Measurements from ENCODE around the gene CHST8. TPM values are rescaled to one million over a fixed set of nuclear protein-coding genes. Genes with fewer than 3 reads are reported as not detected.
A peak's percentile ranks its signal among the peaks of the same experiment; 100 is the strongest.

Gene CHST8
- polyA plus RNA-seq, 1 of the 3 experiments (the other 2 are of a cell fraction), result 0.05 TPM

GRCh38 chr19:33766623-33767022 lies 144.9 kb downstream of the CHST8 start:
- 6% methylated on average over 3 of the region's 13 CpGs for WGBS (ENCODE audit: low lambda C conversion rate)
- H3K9me2 ChIP-seq, result no peaks in the 10 kb centered on the region

GRCh38 chr19:33767898-33768413 lies 146.2 kb downstream of the CHST8 start:
- Histone ChIP-seq H2AFZ (ENCODE audit: low read depth) (no peak overlapping the region), H3K9me3 (no peaks in the 10 kb centered on the region), H3K27ac (ENCODE audit: low read depth in 2 of 2, low read length in 1 of 2) (no peak overlapping the region), H3K9ac (no peak overlapping the region), H3F3A (replicated peaks; ENCODE audit: insufficient read depth) (no peaks in the 10 kb centered on the region), H4K20me1 (ENCODE audit: insufficient read depth) (no peaks in the 10 kb centered on the region), H3K4me2 (no peak overlapping the region), H3K27me3 (ENCODE audit: insufficient read depth) (no peaks in the 10 kb centered on the region), H3K9me2 (no peaks in the 10 kb centered on the region), H3K36me3 (replicated peaks in 1 of 2; ENCODE audit: control insufficient read depth in 1 of 2, insufficient read depth in 2 of 2, low read length in 1 of 2) (no peaks in the 10 kb centered on the region), H3K4me3 (ENCODE audit: low read depth in 2 of 2, low read length in 1 of 2) (no peak overlapping the region), H3K79me2 (ENCODE audit: insufficient read depth) (no peaks in the 10 kb centered on the region), H3K4me1 (ENCODE audit: control insufficient read depth in 1 of 2, insufficient read depth in 2 of 2, low read depth in 1 of 2, low read length in 1 of 2) (peaks cover 0 to 34% of the 10 kb centered on the region in 2 experiments; a peak in 1 of 4 replicates)
- TF ChIP-seq RAD21 (IDR thresholded peaks at IDR 0.05; ENCODE audit: low read length), result peak; percentile 16; the same call in 1 of the 2 replicates
- peak; percentile 93 for TF ChIP-seq REST (IDR thresholded peaks at IDR 0.05; ENCODE audit: low read depth, low read length)
- TF ChIP-seq ELF1 (IDR thresholded peaks at IDR 0.05), result no peak
- peak; percentile 29 for TF ChIP-seq CTCF (IDR thresholded peaks at IDR 0.05)
- TF ChIP-seq USF1 (IDR thresholded peaks at IDR 0.05; ENCODE audit: borderline replicate concordance, low read depth), result no peak
- DNase-seq, result no peak
- ChIA-PET POLR2A (interaction anchor here (1.1 kb wide), 1 partner anchor 260 kb away, joined by 3 read pairs; no protein-coding TSS in a partner anchor), CTCF (interaction anchor here (0.6 to 11.0 kb wide), 10 partner anchors 10 to 584 kb away, joined by 3 to 155 read pairs (median 22); no protein-coding TSS in a partner anchor)
- 38% methylated on average over 9 of the region's 9 CpGs for WGBS (ENCODE audit: low lambda C conversion rate)

More at GRCh38 chr19:33766623-33767022, 144.9 kb downstream of the CHST8 start:
- ChIA-PET POLR2A (no interaction called here), CTCF (interaction anchor here (0.9 to 11.0 kb wide), 5 partner anchors 11 to 350 kb away, joined by 3 to 155 read pairs (median 31); partner anchors contain the start of gene KCTD15)
- H4K20me1 ChIP-seq (ENCODE audit: insufficient read depth), result no peaks in the 10 kb centered on the region
- no peaks in the 10 kb centered on the region for H3F3A ChIP-seq (replicated peaks; ENCODE audit: insufficient read depth)
- H2AFZ ChIP-seq (ENCODE audit: low read depth), result no peak overlapping the region
- DNase-seq, result no peak
- TF ChIP-seq TAF1 (IDR thresholded peaks at IDR 0.05; ENCODE audit: borderline replicate concordance, low read depth, low read length) (no peak), GABPA (IDR thresholded peaks at IDR 0.05; ENCODE audit: low read depth) (no peak), EZH2phosphoT487 (IDR thresholded peaks at IDR 0.05; ENCODE audit: borderline replicate concordance, low read depth) (no peak), YY1 (IDR thresholded peaks at IDR 0.05; ENCODE audit: low read depth) (no peak), JUND (IDR thresholded peaks at IDR 0.05) (no peak)
- H3K9me3 ChIP-seq, result no peaks in the 10 kb centered on the region
- no peak overlapping the region for H3K9ac ChIP-seq
- H3K27me3 ChIP-seq (ENCODE audit: insufficient read depth), result no peaks in the 10 kb centered on the region
- H3K4me1 ChIP-seq (ENCODE audit: control insufficient read depth in 1 of 2, insufficient read depth in 2 of 2, low read depth in 1 of 2, low read length in 1 of 2), result peaks cover 0 to 35% of the 10 kb centered on the region in 2 experiments; a peak in 1 of 4 replicates
- no peak overlapping the region for H3K27ac ChIP-seq (ENCODE audit: low read depth in 2 of 2, low read length in 1 of 2)
- H3K79me2 ChIP-seq (ENCODE audit: insufficient read depth), result no peaks in the 10 kb centered on the region
- H3K4me3 ChIP-seq (ENCODE audit: low read depth in 2 of 2, low read length in 1 of 2), result no peak overlapping the region
- no peak overlapping the region for H3K4me2 ChIP-seq
- H3K36me3 ChIP-seq (replicated peaks in 1 of 2; ENCODE audit: control insufficient read depth in 1 of 2, insufficient read depth in 2 of 2, low read length in 1 of 2), result no peaks in the 10 kb centered on the region

Measured in SK-N-SH (cell line).